Fibroblast of lung (primary cell): ENCODE measurements around the gene SRP9.

ENCODE experiments used
- CTCF ChIP-seq, 2 donors: IDR thresholded peaks in 1 of 2; conservative IDR thresholded peaks in 1 of 2; 1 replicate in 1 of 2; 2 replicates in 1 of 2; pipeline ENCODE4 v1.5.1; 2011 to 2012; ENCODE audit warnings: low read length in 2 of 2, control low read depth in 1 of 2, inconsistent platforms in 1 of 2, low read depth in 1 of 2, mild to moderate bottlenecking in 1 of 2
- EZH2 ChIP-seq: IDR thresholded peaks from 2 replicates; pipeline ENCODE4 v1.5.1; 2012; ENCODE audit warnings: low read length, control low read depth, mild to moderate bottlenecking; ENCODE audit errors: missing control alignments

GRCh38 chr1:225747566-225747965, 30.1 kb upstream of the SRP9 start:
- TF ChIP-seq EZH2, result no peak
- no peak for TF ChIP-seq CTCF (conservative IDR thresholded peaks at IDR 0.05 in 1 of 2, IDR thresholded peaks at IDR 0.05 in 1 of 2; ENCODE audit: low read depth in 1 of 2, low read length in 2 of 2)
